ENCODE measurements around the gene C1orf116. TPM values are rescaled to one million over a fixed set of nuclear protein-coding genes. Genes with fewer than 3 reads are reported as not detected.

The C1orf116 gene
- polyA plus RNA-seq, 1 donor (not counting 4 experiments of a cell fraction or from before 2014, with no cell fraction given): 69.2 TPM

DNA sequence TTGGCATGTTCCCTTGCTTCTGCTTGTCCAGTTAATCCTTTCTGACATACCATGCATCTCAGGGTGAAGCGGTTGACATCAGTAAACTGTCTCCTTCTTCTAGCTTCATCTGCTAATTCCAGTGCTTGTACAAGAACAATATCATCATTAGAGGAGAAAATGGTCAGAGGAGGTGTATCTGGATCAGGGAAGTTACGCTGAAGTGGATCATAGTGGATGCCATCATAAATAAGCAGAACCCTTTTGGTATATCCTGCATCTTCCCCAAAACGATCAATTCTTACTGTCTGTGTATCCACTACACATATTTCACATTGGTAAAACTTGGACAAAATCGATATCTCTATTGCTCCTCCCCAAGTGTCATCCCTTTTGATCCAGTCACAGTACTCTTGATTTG is 16.5 kb upstream of the C1orf116 start:
- Histone ChIP-seq H3K79me2 (ENCODE audit: control insufficient read depth, insufficient read depth, low read length) (peaks cover 62% of the 10 kb centered on the region), H3K36me3 (ENCODE audit: control insufficient read depth in 2 of 2, extremely low read depth in 1 of 2, insufficient read depth in 2 of 2, low read length in 2 of 2) (peaks cover 5 to 23% of the 10 kb centered on the region in 2 experiments), H3K27me3 (ENCODE audit: control insufficient read depth, extremely low read depth, insufficient read depth, low read length) (no peaks in the 10 kb centered on the region), H3K9ac (ENCODE audit: control insufficient read depth, extremely low read depth, insufficient read depth, low read length) (peak overlapping the region; percentile 99), H3K4me3 (ENCODE audit: control insufficient read depth in 2 of 3, extremely low read depth in 1 of 3, insufficient read depth in 2 of 3, low read depth in 1 of 3, low read length in 3 of 3) (no peak overlapping the region), H3K9me1 (ENCODE audit: control insufficient read depth, extremely low read depth, insufficient read depth, low read length) (no peaks in the 10 kb centered on the region), H3K4me1 (ENCODE audit: control insufficient read depth, extremely low read depth, insufficient read depth, low read length) (peaks cover 50% of the 10 kb centered on the region), H3K4me2 (ENCODE audit: control insufficient read depth, extremely low read depth, insufficient read depth, low read depth, low read length) (no peak overlapping the region), H3K9me3 (ENCODE audit: control insufficient read depth, low read depth, low read length) (no peaks in the 10 kb centered on the region), H2AFZ (ENCODE audit: control insufficient read depth, low read length) (no peak overlapping the region), H4K20me1 (ENCODE audit: control insufficient read depth, extremely low read depth, insufficient read depth, low read length) (no peaks in the 10 kb centered on the region), H3K27ac (ENCODE audit: control insufficient read depth, insufficient read depth, low read length) (no peak overlapping the region)
- dilution Hi-C loops (cut with MboI; ENCODE audit: extremely low pct_ligation_motif_present, low sequenced_read_pairs): no loop called here
- FAIRE-seq (no peak), DNase-seq (ENCODE audit: low read depth, low spot score) (no peak)
- TF ChIP-seq, protein P1, sequence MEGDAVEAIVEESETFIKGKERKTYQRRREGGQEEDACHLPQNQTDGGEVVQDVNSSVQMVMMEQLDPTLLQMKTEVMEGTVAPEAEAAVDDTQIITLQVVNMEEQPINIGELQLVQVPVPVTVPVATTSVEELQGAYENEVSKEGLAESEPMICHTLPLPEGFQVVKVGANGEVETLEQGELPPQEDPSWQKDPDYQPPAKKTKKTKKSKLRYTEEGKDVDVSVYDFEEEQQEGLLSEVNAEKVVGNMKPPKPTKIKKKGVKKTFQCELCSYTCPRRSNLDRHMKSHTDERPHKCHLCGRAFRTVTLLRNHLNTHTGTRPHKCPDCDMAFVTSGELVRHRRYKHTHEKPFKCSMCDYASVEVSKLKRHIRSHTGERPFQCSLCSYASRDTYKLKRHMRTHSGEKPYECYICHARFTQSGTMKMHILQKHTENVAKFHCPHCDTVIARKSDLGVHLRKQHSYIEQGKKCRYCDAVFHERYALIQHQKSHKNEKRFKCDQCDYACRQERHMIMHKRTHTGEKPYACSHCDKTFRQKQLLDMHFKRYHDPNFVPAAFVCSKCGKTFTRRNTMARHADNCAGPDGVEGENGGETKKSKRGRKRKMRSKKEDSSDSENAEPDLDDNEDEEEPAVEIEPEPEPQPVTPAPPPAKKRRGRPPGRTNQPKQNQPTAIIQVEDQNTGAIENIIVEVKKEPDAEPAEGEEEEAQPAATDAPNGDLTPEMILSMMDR (optimal IDR thresholded peaks at IDR 0.05 in 1 of 3, IDR thresholded peaks at IDR 0.05 in 1 of 3, conservative IDR thresholded peaks at IDR 0.05 in 1 of 3; ENCODE audit: extremely low read depth in 1 of 3, insufficient read depth in 2 of 3, low read length in 3 of 3): no peak
- no peak for TF ChIP-seq EZH2 (IDR thresholded peaks at IDR 0.05; ENCODE audit: low read length)

DNA sequence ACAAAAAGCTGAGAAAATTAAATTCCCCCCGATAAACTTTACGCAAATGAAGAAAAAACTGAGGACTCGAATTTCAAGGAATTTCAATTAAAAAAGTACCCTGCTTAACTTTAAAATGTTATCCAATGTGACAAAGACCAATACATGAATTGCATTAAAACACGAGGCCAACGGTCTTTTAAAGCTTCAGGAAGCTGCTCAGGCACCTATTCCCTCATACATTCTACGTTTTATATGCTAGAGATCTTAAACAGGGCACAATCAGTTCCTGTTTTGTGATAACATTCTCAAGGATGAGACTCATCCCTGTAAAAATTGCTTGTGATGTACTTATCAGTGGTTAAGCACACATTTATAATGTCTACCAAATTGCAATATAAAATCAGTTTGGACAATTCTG is 15.5 kb upstream of the C1orf116 start:
- Histone ChIP-seq H3K9me3 (ENCODE audit: control insufficient read depth, low read depth, low read length) (no peaks in the 10 kb centered on the region), H3K4me3 (ENCODE audit: control insufficient read depth in 2 of 3, extremely low read depth in 1 of 3, insufficient read depth in 2 of 3, low read depth in 1 of 3, low read length in 3 of 3) (no peak overlapping the region), H3K9ac (ENCODE audit: control insufficient read depth, extremely low read depth, insufficient read depth, low read length) (peak overlapping the region; percentile 1), H3K4me1 (ENCODE audit: control insufficient read depth, extremely low read depth, insufficient read depth, low read length) (peaks cover 48% of the 10 kb centered on the region), H3K36me3 (ENCODE audit: control insufficient read depth in 2 of 2, extremely low read depth in 1 of 2, insufficient read depth in 2 of 2, low read length in 2 of 2) (peaks cover 5 to 26% of the 10 kb centered on the region in 2 experiments), H3K4me2 (ENCODE audit: control insufficient read depth, extremely low read depth, insufficient read depth, low read depth, low read length) (peak overlapping the region; percentile 36), H4K20me1 (ENCODE audit: control insufficient read depth, extremely low read depth, insufficient read depth, low read length) (no peaks in the 10 kb centered on the region), H2AFZ (ENCODE audit: control insufficient read depth, low read length) (no peak overlapping the region), H3K79me2 (ENCODE audit: control insufficient read depth, insufficient read depth, low read length) (peaks cover 62% of the 10 kb centered on the region), H3K27ac (ENCODE audit: control insufficient read depth, insufficient read depth, low read length) (no peak overlapping the region), H3K9me1 (ENCODE audit: control insufficient read depth, extremely low read depth, insufficient read depth, low read length) (no peaks in the 10 kb centered on the region), H3K27me3 (ENCODE audit: control insufficient read depth, extremely low read depth, insufficient read depth, low read length) (no peaks in the 10 kb centered on the region)
- TF ChIP-seq, protein P1 (optimal IDR thresholded peaks at IDR 0.05 in 1 of 3, IDR thresholded peaks at IDR 0.05 in 1 of 3, conservative IDR thresholded peaks at IDR 0.05 in 1 of 3; ENCODE audit: extremely low read depth in 1 of 3, insufficient read depth in 2 of 3, low read length in 3 of 3): no peak
- TF ChIP-seq EZH2 (IDR thresholded peaks at IDR 0.05; ENCODE audit: low read length): no peak
- dilution Hi-C loops (cut with MboI; ENCODE audit: extremely low pct_ligation_motif_present, low sequenced_read_pairs): no loop called here
- no peak for DNase-seq (ENCODE audit: low read depth, low spot score)
- FAIRE-seq: no peak
